ENCODE measurements around the gene CFDP1. TPM values are rescaled to one million over a fixed set of nuclear protein-coding genes. Genes with fewer than 3 reads are reported as not detected.

CFDP1 gene
- total RNA-seq, 6 donors from 2014 or later: 36.8 to 185 (median 50.6) TPM

DNA sequence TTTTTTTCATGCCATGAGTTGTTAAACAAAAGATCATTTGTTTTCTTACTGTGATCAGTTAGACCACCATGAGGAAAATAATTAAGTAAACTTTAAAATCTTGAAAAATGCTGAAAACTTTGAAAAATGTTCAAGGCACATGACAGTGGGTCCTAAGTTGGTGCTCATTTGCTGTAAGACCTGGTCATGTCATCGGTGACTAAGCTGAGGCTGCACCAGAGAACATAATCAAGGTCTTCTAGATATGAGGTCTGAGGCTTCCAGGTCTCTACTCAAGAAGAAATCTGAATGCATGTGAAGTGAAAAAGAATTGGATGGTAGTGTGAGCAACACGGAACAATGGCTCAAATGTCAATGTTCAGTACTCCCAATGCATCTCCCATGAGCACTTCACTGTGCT lies 87.6 kb downstream of the CFDP1 start:
- 95% methylated on average over 2 of the region's 2 CpGs for WGBS, 2 donors
- TF ChIP-seq, protein P1, sequence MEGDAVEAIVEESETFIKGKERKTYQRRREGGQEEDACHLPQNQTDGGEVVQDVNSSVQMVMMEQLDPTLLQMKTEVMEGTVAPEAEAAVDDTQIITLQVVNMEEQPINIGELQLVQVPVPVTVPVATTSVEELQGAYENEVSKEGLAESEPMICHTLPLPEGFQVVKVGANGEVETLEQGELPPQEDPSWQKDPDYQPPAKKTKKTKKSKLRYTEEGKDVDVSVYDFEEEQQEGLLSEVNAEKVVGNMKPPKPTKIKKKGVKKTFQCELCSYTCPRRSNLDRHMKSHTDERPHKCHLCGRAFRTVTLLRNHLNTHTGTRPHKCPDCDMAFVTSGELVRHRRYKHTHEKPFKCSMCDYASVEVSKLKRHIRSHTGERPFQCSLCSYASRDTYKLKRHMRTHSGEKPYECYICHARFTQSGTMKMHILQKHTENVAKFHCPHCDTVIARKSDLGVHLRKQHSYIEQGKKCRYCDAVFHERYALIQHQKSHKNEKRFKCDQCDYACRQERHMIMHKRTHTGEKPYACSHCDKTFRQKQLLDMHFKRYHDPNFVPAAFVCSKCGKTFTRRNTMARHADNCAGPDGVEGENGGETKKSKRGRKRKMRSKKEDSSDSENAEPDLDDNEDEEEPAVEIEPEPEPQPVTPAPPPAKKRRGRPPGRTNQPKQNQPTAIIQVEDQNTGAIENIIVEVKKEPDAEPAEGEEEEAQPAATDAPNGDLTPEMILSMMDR (IDR thresholded peaks at IDR 0.05): no peak
- TF ChIP-seq POLR2AphosphoS5 (IDR thresholded peaks at IDR 0.05): no peak
- no peak for TF ChIP-seq EP300 (IDR thresholded peaks at IDR 0.05)
- TF ChIP-seq POLR2A (IDR thresholded peaks at IDR 0.05): no peak
- no peak for DNase-seq

DNA sequence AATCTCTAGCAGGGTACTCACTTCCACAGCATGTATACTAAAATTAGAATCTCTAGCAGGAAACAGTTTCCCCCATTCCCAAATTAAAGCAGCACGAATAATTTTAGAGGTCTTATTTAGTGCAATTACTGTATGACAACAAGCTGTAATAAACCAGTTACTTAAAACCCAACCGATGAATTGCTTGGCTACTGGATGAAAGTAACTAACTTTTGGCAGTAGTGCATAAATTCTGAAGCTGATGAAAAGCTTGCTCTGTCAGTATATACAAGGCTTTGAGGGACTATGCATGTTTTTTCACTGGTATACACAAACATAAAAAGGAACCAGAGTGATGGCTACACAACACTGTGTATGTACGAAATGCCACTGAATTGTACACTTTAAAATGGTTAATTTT lies 89.4 kb downstream of the CFDP1 start:
- DNase-seq: no peak
- no peaks in the 10 kb centered on the region for H3K9me3 ChIP-seq
- TF ChIP-seq, protein P1 (IDR thresholded peaks at IDR 0.05): no peak
- no peak overlapping the region for H3K4me3 ChIP-seq
- H3K36me3 ChIP-seq: no peaks in the 10 kb centered on the region
- no peak overlapping the region for H3K27ac ChIP-seq
- H3K4me1 ChIP-seq: peaks cover 8 to 20% (median 13%) of the 10 kb centered on the region in 4 donors
- no peaks in the 10 kb centered on the region for H3K27me3 ChIP-seq
- 71 to 86% methylated on average over 3 of the region's 3 CpGs for WGBS, 2 donors
- ATAC-seq (ENCODE audit: low FRiP score in 2 of 2): no peak

More for the DNA sequence above, 87.6 kb downstream of the CFDP1 start:
- H3K9me3 ChIP-seq: no peaks in the 10 kb centered on the region
- H3K27ac ChIP-seq: no peak overlapping the region
- no peaks in the 10 kb centered on the region for H3K27me3 ChIP-seq
- no peak for ATAC-seq (ENCODE audit: low FRiP score in 2 of 2)
- H3K4me1 ChIP-seq: peaks cover 8 to 20% (median 13%) of the 10 kb centered on the region in 4 donors
- no peak overlapping the region for H3K4me3 ChIP-seq
- H3K36me3 ChIP-seq: no peaks in the 10 kb centered on the region

DNA sequence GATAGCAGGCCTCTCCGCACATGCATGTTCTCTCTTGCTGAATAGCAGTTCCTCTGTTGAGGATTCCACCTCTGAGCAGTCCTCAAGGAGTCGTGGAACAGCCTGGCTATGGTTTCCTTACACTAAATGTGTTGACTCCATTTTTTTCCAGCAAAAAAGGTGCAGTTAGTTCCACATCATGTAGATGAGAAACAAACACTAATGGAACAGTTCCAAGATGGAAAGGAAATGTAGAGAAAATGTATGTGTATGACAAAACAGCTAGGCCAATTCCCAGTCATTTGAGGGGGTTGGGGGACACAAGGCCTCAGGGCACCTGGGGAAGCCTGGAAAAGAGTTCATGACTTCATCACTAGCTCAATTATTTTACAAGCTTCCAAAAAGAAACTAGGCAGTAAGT lies 90.0 kb downstream of the CFDP1 start:
- no peak overlapping the region for H3K4me3 ChIP-seq
- 90 to 96% methylated on average over 2 of the region's 2 CpGs for WGBS, 2 donors
- no peak overlapping the region for H3K27ac ChIP-seq
- H3K9me3 ChIP-seq: no peaks in the 10 kb centered on the region
- DNase-seq (no peak), ATAC-seq (ENCODE audit: low FRiP score in 2 of 2) (no peak)
- peaks cover 8 to 20% (median 13%) of the 10 kb centered on the region in 4 donors for H3K4me1 ChIP-seq
- TF ChIP-seq POLR2AphosphoS5 (IDR thresholded peaks at IDR 0.05): no peak
- TF ChIP-seq EP300 (IDR thresholded peaks at IDR 0.05): no peak
- TF ChIP-seq, protein P1 (IDR thresholded peaks at IDR 0.05): no peak
- TF ChIP-seq POLR2A (IDR thresholded peaks at IDR 0.05): no peak
- no peaks in the 10 kb centered on the region for H3K27me3 ChIP-seq
- no peaks in the 10 kb centered on the region for H3K36me3 ChIP-seq

DNA sequence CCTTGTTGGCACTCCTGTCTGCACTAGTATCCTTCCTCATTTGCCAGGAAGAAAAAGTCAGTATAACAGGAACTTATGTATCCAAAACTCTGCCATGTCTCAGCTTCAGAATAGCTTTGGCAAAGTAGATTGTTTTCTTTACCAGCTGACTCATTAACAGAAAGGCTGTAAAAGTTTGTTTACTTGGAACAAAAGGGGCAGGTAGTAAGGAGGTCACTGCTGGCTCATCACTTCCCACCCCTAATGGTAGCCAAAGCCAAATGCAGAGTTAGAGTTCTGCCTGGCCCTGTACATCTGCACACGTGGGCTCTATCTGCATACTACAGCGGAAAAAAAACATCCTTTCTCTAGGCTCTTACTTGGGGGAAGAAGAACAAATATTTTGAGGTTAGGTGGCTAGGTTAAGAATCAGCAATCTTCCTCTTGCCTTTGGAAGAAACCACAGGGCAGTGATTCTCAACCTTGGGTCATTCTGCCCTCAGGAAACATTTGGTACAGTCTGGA lies 90.9 kb downstream of the CFDP1 start:
- Histone ChIP-seq H3K9me3 (no peaks in the 10 kb centered on the region), H3K27ac (peak overlapping the region in 1 of 4 donors; percentile 14), H3K4me3 (no peak overlapping the region), H3K27me3 (no peaks in the 10 kb centered on the region), H3K4me1 (peaks cover 8 to 20% (median 13%) of the 10 kb centered on the region in 4 donors), H3K36me3 (no peaks in the 10 kb centered on the region)
- TF ChIP-seq, protein P1 (IDR thresholded peaks at IDR 0.05): no peak
- TF ChIP-seq EP300 (IDR thresholded peaks at IDR 0.05) (no peak), POLR2A (IDR thresholded peaks at IDR 0.05) (no peak), POLR2AphosphoS5 (IDR thresholded peaks at IDR 0.05) (no peak)
- DNase-seq (no peak), ATAC-seq (ENCODE audit: low FRiP score in 2 of 2) (peak; percentile 39 to 59)
- 56 to 78% methylated on average over 2 of the region's 2 CpGs for WGBS, 2 donors

DNA sequence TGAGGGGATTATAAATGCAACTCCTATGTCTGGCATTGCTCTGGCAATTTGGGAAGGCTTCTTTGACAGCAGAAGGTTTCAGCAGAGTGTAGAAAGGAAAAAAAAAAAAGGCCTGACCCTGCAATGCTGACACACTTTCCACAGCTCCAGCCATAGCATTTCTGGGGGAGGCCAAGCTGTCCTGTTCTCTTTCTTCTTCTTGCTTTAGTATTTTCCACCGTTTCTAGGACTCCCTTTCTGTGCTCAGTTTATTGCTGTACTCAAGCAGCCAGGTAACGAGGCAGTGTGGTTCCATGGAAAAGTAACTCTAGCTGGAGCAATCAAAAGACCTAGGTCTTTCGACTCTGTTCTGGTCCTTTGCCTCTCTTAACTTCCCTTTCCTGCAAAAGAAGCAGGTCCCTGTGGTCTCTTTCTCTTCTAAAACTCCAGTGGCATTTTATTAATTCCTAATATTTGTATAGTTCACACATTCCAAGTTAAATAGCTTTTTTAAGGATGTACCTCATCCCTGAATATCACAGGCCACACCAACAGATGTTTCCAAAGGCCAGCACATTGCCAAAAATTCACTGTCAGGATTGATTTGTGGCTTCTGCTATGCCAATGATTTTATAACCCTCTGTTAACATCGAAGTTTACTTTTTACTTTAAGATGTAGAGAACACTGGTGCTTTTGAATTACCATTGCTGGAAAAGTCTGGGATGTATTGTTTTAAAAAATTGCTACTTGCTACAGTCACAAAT lies 91.6 kb downstream of the CFDP1 start:
- Histone ChIP-seq H3K27ac (peak overlapping the region in 1 of 4 donors; percentile 14), H3K4me1 (peaks cover 8 to 20% (median 13%) of the 10 kb centered on the region in 4 donors), H3K4me3 (no peak overlapping the region), H3K27me3 (no peaks in the 10 kb centered on the region), H3K36me3 (no peaks in the 10 kb centered on the region), H3K9me3 (no peaks in the 10 kb centered on the region)
- TF ChIP-seq, protein P1 (IDR thresholded peaks at IDR 0.05): no peak
- TF ChIP-seq EP300 (IDR thresholded peaks at IDR 0.05) (no peak), POLR2A (IDR thresholded peaks at IDR 0.05) (no peak), POLR2AphosphoS5 (IDR thresholded peaks at IDR 0.05) (no peak)
- WGBS, 2 donors: 61 to 65% methylated on average over 4 of the region's 4 CpGs
- ATAC-seq (ENCODE audit: low FRiP score in 2 of 2) (no peak), DNase-seq (no peak)

Measured in upper lobe of left lung (tissue), 6 donors.